T-cell (primary cell): ENCODE results near the gene ZMYM2. TPM values are rescaled to one million over a fixed set of nuclear protein-coding genes. Genes with fewer than 3 reads are reported as not detected.

ENCODE experiments used
- ATAC-seq, 4 experiments: fragments of 200-7000 bp in 3 of 4; fragments of 150-1000 bp in 1 of 4; cut with Tn5 transposase; replicated peaks in 1 of 4; 1 replicate in 3 of 4; 2 replicates in 1 of 4; pipeline ENCODE4 v1.10.0; 2021; ENCODE audit warnings: moderate library complexity in 3 of 4, mild to moderate bottlenecking in 2 of 4, moderate number of reproducible peaks in 1 of 4
- CTCF ChIA-PET, 2 donors: fragments of 300-600 bp; sonication (Branson Sonifier 250); formaldehyde crosslinking; loops; one replicate each; lab custom pipeline; 2022; ENCODE audit warnings: antibody characterized with exemption in 2 of 2; lab: Charles Lee
- POLR2A ChIA-PET, 2 donors: fragments of 300-600 bp; sonication (Branson Sonifier 250); formaldehyde crosslinking; loops; one replicate each; lab custom pipeline; 2022; ENCODE audit warnings: antibody characterized with exemption in 2 of 2; lab: Charles Lee
- DNase-seq, 35 experiments: peaks; one replicate each; pipeline versions ENCODE4 v3.0.0 to v3.0.0-alpha.2; 2013 to 2023
- H3K27ac ChIP-seq: one replicate; pipeline ENCODE4 v1.5.1; 2013; ENCODE audit warnings: low read length
- H3K27me3 ChIP-seq, 2 experiments: replicated peaks in 1 of 2; 1 replicate in 1 of 2; 2 replicates in 1 of 2; pipeline versions ENCODE4 v1.6.1 to v1.7.0; 2013; ENCODE audit warnings: low read length in 1 of 2, mixed read lengths in 1 of 2; ENCODE audit not compliant: control insufficient read depth in 2 of 2, insufficient read depth in 2 of 2; ENCODE audit errors: extremely low read depth in 1 of 2
- H3K36me3 ChIP-seq, 2 donors: 1 replicate in 1 of 2; 2 replicates in 1 of 2; pipeline versions ENCODE4 v1.6.1 to v1.7.0; 2013; ENCODE audit warnings: low read length in 1 of 2; ENCODE audit not compliant: control insufficient read depth in 2 of 2, insufficient read depth in 1 of 2; ENCODE audit errors: extremely low read depth in 1 of 2
- H3K4me1 ChIP-seq, 2 experiments: 1 replicate in 1 of 2; 2 replicates in 1 of 2; pipeline versions ENCODE4 v1.6.1 to v1.7.0; 2013; ENCODE audit warnings: low read length in 2 of 2, mixed read lengths in 1 of 2; ENCODE audit not compliant: insufficient read depth in 2 of 2, control insufficient read depth in 1 of 2; ENCODE audit errors: extremely low read depth in 1 of 2
- H3K4me3 ChIP-seq, 2 donors: 1 replicate in 1 of 2; 2 replicates in 1 of 2; pipeline versions ENCODE4 v1.5.1 to v1.7.0; 2013; ENCODE audit warnings: mild to moderate bottlenecking in 2 of 2, low read length in 1 of 2, moderate library complexity in 1 of 2; ENCODE audit not compliant: control insufficient read depth in 1 of 2; ENCODE audit errors: extremely low read depth in 1 of 2
- H3K9me3 ChIP-seq: 2 replicates; pipeline ENCODE4 v1.7.0; 2013
- H3K27ac Mint-ChIP-seq, 2 donors: one replicate each; pipeline ENCODE4 v1.8.0; 2020 to 2021; ENCODE audit warnings: mild to moderate bottlenecking in 2 of 2, mixed read lengths in 2 of 2
- H3K27me3 Mint-ChIP-seq, 2 donors: one replicate each; pipeline ENCODE4 v1.8.0; 2021 to 2022; ENCODE audit warnings: mixed read lengths in 2 of 2
- H3K36me3 Mint-ChIP-seq: one replicate; pipeline ENCODE4 v1.8.0; 2021; ENCODE audit warnings: mixed read lengths
- H3K4me1 Mint-ChIP-seq, 3 donors: one replicate each; pipeline ENCODE4 v1.8.0; 2020 to 2022; ENCODE audit warnings: mixed read lengths in 3 of 3, mild to moderate bottlenecking in 1 of 3
- H3K4me3 Mint-ChIP-seq, 3 donors: one replicate each; pipeline ENCODE4 v1.8.0; 2020 to 2022; ENCODE audit warnings: mild to moderate bottlenecking in 3 of 3, mixed read lengths in 3 of 3, moderate library complexity in 3 of 3
- H3K9me3 Mint-ChIP-seq, 3 donors: one replicate each; pipeline ENCODE4 v1.8.0; 2020 to 2022; ENCODE audit warnings: mixed read lengths in 3 of 3
- WGBS: methylation state at CpG from one replicate; pipeline ENCODE4 v1.1.5; 2013; ENCODE audit warnings: missing lambda C conversion rate; ENCODE audit not compliant: insufficient coverage; 5-methylcytosine and 5-hydroxymethylcytosine counted together
- total RNA-seq, 35 experiments: library from RNA in 6 of 35; stranded (reverse) in 6 of 35; fragments of 120-200 nt in 1 of 35; gene quantifications; one replicate each; pipeline versions ENCODE4 v1.2.1 to v1.2.4 and lab custom pipeline; 2013 to 2026

Gene ZMYM2
- total RNA-seq, 5 donors from 2014 or later (not counting 1 experiment from before 2014, with no cell fraction given), result 63.6 to 123 (median 83.6) TPM

DNA sequence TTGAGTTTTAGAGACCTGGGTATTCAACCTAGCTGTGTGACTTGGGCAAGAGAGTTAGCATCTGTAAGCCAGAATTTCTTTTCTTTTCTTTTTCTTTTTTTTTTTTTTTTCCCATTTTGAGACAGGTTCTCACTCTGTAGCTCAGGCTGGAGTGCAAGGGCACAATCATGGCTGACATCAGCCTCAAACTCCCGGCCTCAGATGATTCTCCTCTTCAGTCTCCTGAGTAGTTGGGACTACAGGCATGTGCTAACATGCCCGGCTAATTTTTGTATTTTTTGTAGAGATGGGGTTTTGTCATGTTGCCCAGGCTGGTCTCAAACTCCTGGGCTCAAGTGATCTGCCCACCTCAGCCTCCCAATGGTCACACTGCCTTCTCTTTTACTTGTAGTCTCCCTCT, 33.0 kb downstream of the ZMYM2 start:
- Histone ChIP-seq H3K9me3 (no peaks in the 10 kb centered on the region), H3K27me3 (no peaks in the 10 kb centered on the region), H3K36me3 (peaks cover 4 to 37% of the 10 kb centered on the region in 2 donors), H3K4me3 (no peak overlapping the region), H3K27ac (no peak overlapping the region), H3K4me1 (no peaks in the 10 kb centered on the region)
- ChIA-PET CTCF (interaction anchor here in 1 of 2 donors (0.7 kb wide), 1 partner anchor 27 kb away, joined by 3 read pairs; no protein-coding TSS in a partner anchor), POLR2A (no interaction called here)
- peaks cover 58 to 62% (median 59%) of the 10 kb centered on the region in 3 donors for H3K4me1 Mint-ChIP-seq
- no peak overlapping the region for H3K4me3 Mint-ChIP-seq
- H3K27me3 Mint-ChIP-seq, result no peaks in the 10 kb centered on the region
- H3K36me3 Mint-ChIP-seq, result peaks cover 29% of the 10 kb centered on the region
- ATAC-seq (no peak), DNase-seq (no peak)
- no peaks in the 10 kb centered on the region for H3K9me3 Mint-ChIP-seq
- peak overlapping the region in 1 of 2 donors; percentile 3 for H3K27ac Mint-ChIP-seq
- WGBS, result no CpG with 5 or more reads among the region's 2 CpGs

DNA sequence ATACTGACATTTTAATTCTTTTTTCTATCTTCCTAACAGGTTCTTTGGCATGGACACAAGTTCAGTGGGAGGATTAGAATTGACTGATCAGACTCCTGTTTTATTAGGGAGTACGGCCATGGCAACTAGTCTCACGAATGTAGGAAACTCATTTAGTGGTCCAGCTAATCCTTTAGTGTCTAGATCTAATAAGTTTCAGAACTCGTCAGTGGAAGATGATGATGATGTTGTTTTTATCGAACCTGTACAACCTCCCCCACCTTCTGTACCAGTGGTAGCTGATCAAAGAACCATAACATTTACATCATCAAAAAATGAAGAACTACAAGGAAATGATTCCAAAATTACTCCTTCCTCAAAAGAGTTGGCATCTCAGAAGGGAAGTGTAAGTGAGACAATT, 34.5 kb downstream of the ZMYM2 start:
- Mint-ChIP-seq H3K27me3 (no peaks in the 10 kb centered on the region), H3K27ac (peak overlapping the region in 1 of 2 donors; percentile 6), H3K4me1 (peaks cover 64 to 68% (median 64%) of the 10 kb centered on the region in 3 donors), H3K4me3 (no peak overlapping the region), H3K36me3 (peaks cover 38% of the 10 kb centered on the region), H3K9me3 (no peaks in the 10 kb centered on the region)
- no peak for DNase-seq
- no peak for ATAC-seq
- POLR2A ChIA-PET, result no interaction called here
- CTCF ChIA-PET, result no interaction called here
- no peaks in the 10 kb centered on the region for H3K4me1 ChIP-seq
- H3K27me3 ChIP-seq, result no peaks in the 10 kb centered on the region
- no peaks in the 10 kb centered on the region for H3K9me3 ChIP-seq
- H3K27ac ChIP-seq, result no peak overlapping the region
- peaks cover 4 to 36% of the 10 kb centered on the region in 2 donors for H3K36me3 ChIP-seq
- H3K4me3 ChIP-seq, result no peak overlapping the region
- 80% methylated on average over 1 of the region's 4 CpGs for WGBS

DNA sequence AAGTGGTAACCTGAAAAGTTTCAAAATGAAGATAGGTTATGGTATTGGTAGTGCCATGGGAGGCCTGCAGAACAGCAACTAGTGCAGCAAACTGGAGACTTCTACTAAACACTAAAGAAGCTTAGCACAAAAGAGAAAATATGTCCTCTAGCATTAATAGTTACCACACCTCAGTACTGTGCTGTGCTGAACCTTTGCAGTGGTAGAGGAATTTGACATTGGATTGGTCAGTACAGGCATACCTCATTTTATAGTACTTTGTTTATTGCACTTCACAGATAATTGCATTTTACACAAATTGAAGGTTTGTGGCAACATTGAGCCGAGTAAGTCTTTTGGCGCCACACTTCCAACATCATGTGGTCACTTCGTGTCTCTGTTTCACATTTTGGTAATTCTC, 40.4 kb downstream of the ZMYM2 start:
- Mint-ChIP-seq H3K27me3 (no peaks in the 10 kb centered on the region), H3K36me3 (peaks cover 36% of the 10 kb centered on the region), H3K4me3 (no peak overlapping the region), H3K4me1 (peaks cover 54 to 66% (median 60%) of the 10 kb centered on the region in 3 donors), H3K27ac (no peak overlapping the region), H3K9me3 (no peaks in the 10 kb centered on the region)
- Histone ChIP-seq H3K27me3 (no peaks in the 10 kb centered on the region), H3K9me3 (no peaks in the 10 kb centered on the region), H3K36me3 (peaks cover 0 to 44% of the 10 kb centered on the region in 2 donors), H3K4me1 (peaks cover 0 to 5% of the 10 kb centered on the region in 2 experiments), H3K27ac (no peak overlapping the region), H3K4me3 (no peak overlapping the region)
- ChIA-PET CTCF (no interaction called here), POLR2A (no interaction called here)
- no peak for ATAC-seq
- DNase-seq, result no peak
- no CpG with 5 or more reads among the region's 3 CpGs for WGBS

DNA sequence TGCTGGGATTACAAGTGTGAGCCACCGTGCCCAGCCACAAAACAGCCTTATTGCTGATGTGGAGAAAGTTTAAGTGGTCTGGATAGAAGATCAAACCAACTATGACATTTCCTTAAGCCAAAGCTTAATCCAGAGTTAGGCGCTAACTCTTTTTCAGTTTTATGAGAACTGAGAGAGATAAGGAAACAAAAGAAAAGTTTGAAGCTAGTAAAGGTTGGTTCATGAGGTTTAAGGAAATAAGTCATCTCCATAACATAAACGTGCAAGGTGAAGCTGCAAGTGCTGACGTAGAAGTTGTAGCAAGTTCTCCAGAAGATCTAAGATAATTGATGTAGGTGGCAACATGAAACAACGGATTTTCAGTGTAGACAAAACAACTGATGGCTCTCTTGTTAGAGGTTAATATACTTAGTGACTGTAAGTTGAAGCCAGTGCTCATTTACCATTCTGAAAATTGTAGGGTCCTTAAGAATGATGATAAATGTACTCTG, 41.6 kb downstream of the ZMYM2 start:
- Mint-ChIP-seq H3K27ac (no peak overlapping the region), H3K27me3 (no peaks in the 10 kb centered on the region), H3K9me3 (no peaks in the 10 kb centered on the region), H3K4me3 (no peak overlapping the region), H3K4me1 (peaks cover 54 to 66% (median 60%) of the 10 kb centered on the region in 3 donors), H3K36me3 (peaks cover 36% of the 10 kb centered on the region)
- WGBS, result 80% methylated on average over 1 of the region's 5 CpGs
- peak in 1 of 4 experiments; percentile 34 for ATAC-seq
- ChIA-PET CTCF (no interaction called here), POLR2A (no interaction called here)
- no peaks in the 10 kb centered on the region for H3K9me3 ChIP-seq
- H3K4me3 ChIP-seq, result no peak overlapping the region
- DNase-seq, result no peak
- H3K4me1 ChIP-seq, result peaks cover 0 to 5% of the 10 kb centered on the region in 2 experiments
- H3K36me3 ChIP-seq, result peaks cover 4 to 42% of the 10 kb centered on the region in 2 donors
- no peak overlapping the region for H3K27ac ChIP-seq
- H3K27me3 ChIP-seq, result no peaks in the 10 kb centered on the region

DNA sequence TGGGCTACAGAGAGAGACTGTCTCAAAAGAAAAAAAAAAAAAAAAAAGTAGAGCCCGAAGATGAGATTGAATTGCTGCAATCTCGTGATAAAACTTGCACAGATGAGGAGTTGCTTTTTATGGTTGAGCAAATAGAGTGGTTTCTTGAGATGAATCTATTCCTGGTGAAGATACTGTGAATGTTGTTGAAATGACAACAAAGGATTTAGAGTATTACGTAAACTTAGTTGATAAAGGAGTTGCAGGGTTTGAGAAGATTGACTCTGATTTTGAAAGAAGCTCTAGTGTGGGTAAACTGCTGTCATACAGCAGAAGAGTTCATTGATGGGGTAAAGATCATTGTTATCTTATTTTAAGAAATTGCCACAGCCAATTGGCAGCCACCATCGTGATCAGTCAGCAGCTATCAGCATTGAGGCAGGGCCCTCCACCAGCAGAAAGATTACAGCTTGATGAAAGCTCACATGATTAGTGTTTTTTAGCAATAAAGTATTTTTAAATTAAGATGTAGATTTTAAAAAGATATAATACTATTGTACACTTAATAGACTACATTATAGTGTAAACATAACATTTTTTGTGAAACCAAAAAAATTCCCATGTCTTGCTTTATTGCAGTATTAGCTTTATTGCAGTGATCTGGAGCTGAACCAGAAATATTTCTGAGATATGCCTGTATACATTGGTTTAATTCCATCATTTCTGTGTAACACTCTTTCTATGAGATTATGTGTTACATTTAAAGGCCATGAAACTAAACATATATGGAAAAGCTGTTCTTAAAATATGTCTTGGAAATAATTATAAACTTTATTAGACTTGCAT, 43.1 kb downstream of the ZMYM2 start:
- Mint-ChIP-seq H3K36me3 (peaks cover 35% of the 10 kb centered on the region), H3K4me1 (peaks cover 49 to 56% (median 50%) of the 10 kb centered on the region in 3 donors), H3K4me3 (no peak overlapping the region), H3K27ac (peak overlapping the region; percentile 51 to 72), H3K27me3 (no peaks in the 10 kb centered on the region), H3K9me3 (no peaks in the 10 kb centered on the region)
- ChIA-PET CTCF (no interaction called here), POLR2A (interaction anchor here (0.7 to 1.0 kb wide), 4 partner anchors 11 to 100 kb away, joined by 3 to 8 read pairs (median 3); no protein-coding TSS in a partner anchor)
- H3K27ac ChIP-seq, result no peak overlapping the region
- no peak for DNase-seq
- WGBS, result 55% methylated on average over 3 of the region's 4 CpGs
- ATAC-seq, result no peak
- H3K27me3 ChIP-seq, result no peaks in the 10 kb centered on the region
- no peaks in the 10 kb centered on the region for H3K9me3 ChIP-seq
- H3K4me1 ChIP-seq, result peaks cover 0 to 5% of the 10 kb centered on the region in 2 experiments
- peaks cover 4 to 44% of the 10 kb centered on the region in 2 donors for H3K36me3 ChIP-seq
- H3K4me3 ChIP-seq, result no peak overlapping the region

DNA sequence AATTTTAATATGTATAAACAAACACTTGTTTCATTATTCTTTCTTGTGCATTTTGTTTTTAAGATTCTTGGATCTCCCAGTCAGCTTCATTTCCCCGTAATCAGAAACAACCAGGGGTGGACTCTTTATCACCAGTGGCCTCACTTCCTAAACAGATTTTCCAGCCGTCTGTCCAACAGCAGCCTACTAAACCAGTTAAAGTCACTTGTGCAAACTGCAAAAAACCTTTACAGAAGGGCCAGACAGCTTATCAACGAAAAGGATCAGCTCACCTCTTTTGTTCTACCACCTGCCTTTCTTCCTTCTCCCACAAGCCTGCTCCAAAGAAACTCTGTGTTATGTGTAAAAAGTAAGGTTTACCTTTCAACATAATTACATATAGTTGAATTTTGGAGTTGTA, 44.3 kb downstream of the ZMYM2 start:
- no peaks in the 10 kb centered on the region for H3K9me3 ChIP-seq
- WGBS, result 43% methylated on average over 1 of the region's 3 CpGs
- H3K27ac Mint-ChIP-seq, result peak overlapping the region; percentile 20 to 23
- no peaks in the 10 kb centered on the region for H3K27me3 Mint-ChIP-seq
- no peak overlapping the region for H3K4me3 ChIP-seq
- H3K4me1 Mint-ChIP-seq, result peaks cover 41 to 44% (median 42%) of the 10 kb centered on the region in 3 donors
- peaks cover 0 to 5% of the 10 kb centered on the region in 2 experiments for H3K4me1 ChIP-seq
- no peak overlapping the region for H3K27ac ChIP-seq
- CTCF ChIA-PET, result interaction anchor here in 1 of 2 donors (0.5 kb wide), 1 partner anchor 90 kb away, joined by 3 read pairs; no protein-coding TSS in a partner anchor
- POLR2A ChIA-PET, result interaction anchor here in 1 of 2 donors (1.0 kb wide), 1 partner anchor 13 kb away, joined by 3 read pairs; no protein-coding TSS in a partner anchor
- no peak for ATAC-seq
- no peak overlapping the region for H3K4me3 Mint-ChIP-seq
- DNase-seq, result no peak
- H3K36me3 Mint-ChIP-seq, result peaks cover 32% of the 10 kb centered on the region
- H3K36me3 ChIP-seq, result peaks cover 11 to 52% of the 10 kb centered on the region in 2 donors
- no peaks in the 10 kb centered on the region for H3K27me3 ChIP-seq
- H3K9me3 Mint-ChIP-seq, result no peaks in the 10 kb centered on the region
